GM12892 (cell line): Measurements from ENCODE around the gene SLC66A2.

Experiments
- POLR2A ChIP-seq: IDR thresholded peaks from 2 replicates; pipeline ENCODE4 v1.6.1; 2011; ENCODE audit warnings: low read depth, low read length, control low read depth
- POLR2AphosphoS5 ChIP-seq: IDR thresholded peaks from 2 replicates; pipeline ENCODE4 v1.6.1; 2011; ENCODE audit warnings: low read depth, low read length, control low read depth

- TF ChIP-seq POLR2AphosphoS5: no peak
- no peak for TF ChIP-seq POLR2A
Observed at GRCh38 chr18:79875531-79875919, 75.9 kb downstream of the SLC66A2 start.
